ENCODE measurements around the gene PTPRE.

The PTPRE gene

GRCh38 chr10:127959428-127959827, 52.5 kb downstream of the PTPRE start:
- ATAC-seq: no peak

GRCh38 chr10:127961071-127961470, 54.2 kb downstream of the PTPRE start:
- TF ChIP-seq SNAI2 (CRISPR knock-in tag; IDR thresholded peaks at IDR 0.05) (no peak), ISL1 (CRISPR knock-in tag; IDR thresholded peaks at IDR 0.05) (no peak), ZFP3 (CRISPR knock-in tag; IDR thresholded peaks at IDR 0.05) (no peak), POU6F1 (CRISPR knock-in tag; IDR thresholded peaks at IDR 0.05; ENCODE audit: borderline replicate concordance, low read depth) (no peak), CSDC2 (CRISPR knock-in tag; IDR thresholded peaks at IDR 0.05) (no peak), TSHZ2 (CRISPR knock-in tag; IDR thresholded peaks at IDR 0.05) (no peak), ZNF8 (CRISPR knock-in tag; IDR thresholded peaks at IDR 0.05) (no peak), BACH2 (CRISPR knock-in tag; IDR thresholded peaks at IDR 0.05; ENCODE audit: borderline replicate concordance) (no peak), ZNF70 (CRISPR knock-in tag; IDR thresholded peaks at IDR 0.05) (no peak), ZNF565 (CRISPR knock-in tag; conservative IDR thresholded peaks at IDR 0.05; ENCODE audit: low read depth) (no peak), PATZ1 (CRISPR knock-in tag; IDR thresholded peaks at IDR 0.05; ENCODE audit: borderline replicate concordance) (no peak), ESRRG (CRISPR knock-in tag; IDR thresholded peaks at IDR 0.05) (no peak), CREB5 (CRISPR knock-in tag; IDR thresholded peaks at IDR 0.05; ENCODE audit: low read depth) (no peak), GLIS3 (CRISPR knock-in tag; IDR thresholded peaks at IDR 0.05) (no peak)
- ATAC-seq: no peak

More at GRCh38 chr10:127959428-127959827, 52.5 kb downstream of the PTPRE start:
- TF ChIP-seq TOX (CRISPR knock-in tag; IDR thresholded peaks at IDR 0.05; ENCODE audit: borderline replicate concordance) (no peak), TCF4 (CRISPR knock-in tag; IDR thresholded peaks at IDR 0.05; ENCODE audit: borderline replicate concordance) (no peak), GLIS3 (CRISPR knock-in tag; IDR thresholded peaks at IDR 0.05) (no peak), CSRNP3 (CRISPR knock-in tag; IDR thresholded peaks at IDR 0.05) (no peak), RARB (CRISPR knock-in tag; IDR thresholded peaks at IDR 0.05) (no peak), ZNF8 (CRISPR knock-in tag; IDR thresholded peaks at IDR 0.05) (no peak), ZFP30 (CRISPR knock-in tag; IDR thresholded peaks at IDR 0.05) (no peak), TSHZ2 (CRISPR knock-in tag; IDR thresholded peaks at IDR 0.05) (no peak), ESRRG (CRISPR knock-in tag; IDR thresholded peaks at IDR 0.05) (no peak), PATZ1 (CRISPR knock-in tag; IDR thresholded peaks at IDR 0.05; ENCODE audit: borderline replicate concordance) (no peak)

All from SK-N-SH treated with all-trans-retinoic acid at 6 μM for 48 hours (cell line).